Adrenal gland (tissue), 12 donors: ENCODE measurements around the gene SLC25A26. TPM values are rescaled to one million over a fixed set of nuclear protein-coding genes. Genes with fewer than 3 reads are reported as not detected.

ENCODE experiments used
- DNase-seq, 7 donors: peaks; one replicate each; pipeline ENCODE4 v3.0.0-alpha.2; 2019 to 2020
- H3K27ac ChIP-seq, 5 donors: fragments of 200-600 bp; sonication (generic) in 4 of 5; 1 replicate in 3 of 5; 2 replicates in 2 of 5; pipeline versions ENCODE4 v1.5.1 to v1.8.0; 2016 to 2020; ENCODE audit warnings: mild to moderate bottlenecking in 1 of 5
- H3K27me3 ChIP-seq: fragments of 200-600 bp; 2 replicates; pipeline ENCODE4 v1.8.0; 2021
- H3K36me3 ChIP-seq, 2 donors: fragments of 200-600 bp; replicated peaks in 1 of 2; 1 replicate in 1 of 2; 2 replicates in 1 of 2; pipeline versions ENCODE4 v1.5.1 to v1.8.0; 2018 to 2022
- H3K4me1 ChIP-seq, 2 donors: fragments of 200-600 bp; replicated peaks in 1 of 2; 1 replicate in 1 of 2; 2 replicates in 1 of 2; pipeline versions ENCODE4 v1.5.1 to v1.8.0; 2018 to 2021
- H3K4me3 ChIP-seq, 4 donors: fragments of 200-600 bp; sonication (generic) in 3 of 4; one replicate each; pipeline ENCODE4 v1.5.1; 2016 to 2018
- H3K9me3 ChIP-seq, 3 donors: fragments of 200-600 bp; sonication (generic) in 1 of 3; replicated peaks in 1 of 3; 1 replicate in 2 of 3; 2 replicates in 1 of 3; pipeline versions ENCODE4 v1.5.1 to v1.8.0; 2016 to 2021
- CTCF ChIP-seq, 6 experiments: fragments of 450-650 bp in 4 of 6; fragments of 200-600 bp in 2 of 6; sonication (generic) in 1 of 6; IDR thresholded peaks; 1 replicate in 5 of 6; 2 replicates in 1 of 6; pipeline versions ENCODE4 v1.5.1 to v1.8.0; 2016 to 2021; ENCODE audit warnings: antibody characterized with exemption in 6 of 6, mild to moderate bottlenecking in 2 of 6, moderate library complexity in 1 of 6
- POLR2A ChIP-seq, 2 donors: fragments of 450-650 bp; IDR thresholded peaks; one replicate each; pipeline ENCODE4 v1.6.1; 2017; ENCODE audit warnings: antibody characterized with exemption in 2 of 2, mild to moderate bottlenecking in 2 of 2, moderate library complexity in 1 of 2
- WGBS, 4 donors: extraction: QIAGEN DNeasy Blood & Tissue Kit in 2 of 4; methylation state at CpG; one replicate each; pipeline versions ENCODE4 v1.1.5 to v1.1.7; 2013 to 2017; 5-methylcytosine and 5-hydroxymethylcytosine counted together
- intact Hi-C, 2 donors: fragments of 100-400 bp; cut with DNase I; formaldehyde crosslinking; loops; one replicate each; pipeline versions ENCODE4 v1.14.1 to v1.15.0; 2022 to 2023
- polyA plus RNA-seq, 3 donors: library from polyadenylated mRNA; stranded (reverse); fragments of 200-250 nt in 2 of 3; fragments of 350-450 nt in 1 of 3; fragmentation: Illumina TruSeq in 1 of 3; extraction: RNeasy Lipid Tissue Mini Kit (QIAGEN cat#74804) in 1 of 3; gene quantifications; one replicate each; pipeline ENCODE4 v1.2.3, GENCODE V29; 2013 to 2014
- total RNA-seq, 9 donors: library from RNA; depleted of rRNA in 4 of 9; stranded (reverse); fragments of >200 nt in 4 of 9; fragments of 120-200 nt in 1 of 9; fragmentation: NEBNext Ultra II Directional in 1 of 9; extraction: Animal tissue kit (Norgen Biotek cat#: 25700) in 1 of 9; gene quantifications; one replicate each; pipeline versions ENCODE4 v1.1.0 to v1.2.4, GENCODE V29; 2013 to 2023
- donor health status: healthy with polysubstance abuse.
- donor health status: Bipolar disorder and iron deficiency.
- donor health status: DM: yes; HTN: yes; CAD: no.
- donor health status: DM: no; HTN: no; CAD: no.
- donor health status: DM: no; HTN: no; CAD: no.
- donor health status: DM: yes; HTN: yes; CAD: no.

Gene SLC25A26
- total and polyA plus RNA-seq, 12 donors = 9.5 to 38.2 (median 22.2) TPM

DNA sequence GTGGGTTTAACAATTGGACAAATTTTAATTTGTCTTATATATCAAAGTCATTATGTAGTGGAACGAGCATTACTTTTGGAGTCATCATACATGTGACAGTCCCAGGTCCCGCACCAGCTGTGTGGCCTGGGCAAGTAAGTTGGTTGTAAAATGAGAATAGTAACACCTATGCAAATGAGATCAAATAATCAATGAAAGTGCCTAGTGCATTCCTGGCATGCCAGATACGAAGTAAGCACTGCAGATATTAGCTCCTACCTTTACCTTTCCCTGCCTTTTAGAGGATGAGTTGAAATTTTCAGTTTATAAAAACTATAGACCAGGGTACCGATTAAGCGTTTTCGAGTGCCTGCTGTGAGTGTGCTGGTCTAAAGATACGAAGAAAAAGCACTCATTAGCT is 145.9 kb downstream of the SLC25A26 start:
- DNase-seq = no peak
- Histone ChIP-seq H3K9me3 (no peaks in the 10 kb centered on the region), H3K36me3 (no peaks in the 10 kb centered on the region), H3K27me3 (no peaks in the 10 kb centered on the region), H3K4me3 (no peak overlapping the region), H3K27ac (no peak overlapping the region), H3K4me1 (no peaks in the 10 kb centered on the region)
- WGBS, 4 donors = 96 to 97% (median 96%) methylated on average over 7 of the region's 7 CpGs
- intact Hi-C loops = no loop called here
- TF ChIP-seq POLR2A (IDR thresholded peaks at IDR 0.05) = no peak
- no peak for TF ChIP-seq CTCF (IDR thresholded peaks at IDR 0.05)

DNA sequence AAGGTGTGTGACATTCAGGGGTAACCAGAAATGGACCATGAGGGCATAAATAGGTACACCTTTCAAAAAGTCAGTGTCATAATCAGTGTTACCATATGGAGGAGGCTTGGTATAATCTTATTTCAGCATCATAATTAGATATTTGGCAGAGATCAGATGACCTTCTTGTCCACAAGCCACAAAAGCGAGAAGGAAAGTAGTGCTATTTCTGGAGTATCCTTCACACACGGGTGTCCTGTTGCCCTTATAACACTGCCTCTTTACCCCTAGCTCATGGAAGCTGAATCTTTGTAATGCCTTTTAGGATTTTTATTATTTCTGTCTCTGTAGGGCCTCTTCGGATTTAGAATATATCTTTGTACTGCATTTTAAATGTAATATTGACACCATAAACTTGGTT is 147.2 kb downstream of the SLC25A26 start:
- 67 to 78% (median 70%) methylated on average over 3 of the region's 3 CpGs for WGBS, 4 donors
- Histone ChIP-seq H3K4me3 (no peak overlapping the region), H3K9me3 (no peaks in the 10 kb centered on the region), H3K36me3 (no peaks in the 10 kb centered on the region), H3K27ac (no peak overlapping the region), H3K27me3 (no peaks in the 10 kb centered on the region), H3K4me1 (peaks cover 0 to 4% of the 10 kb centered on the region in 2 donors)
- DNase-seq = no peak
- TF ChIP-seq CTCF (IDR thresholded peaks at IDR 0.05) = no peak
- no peak for TF ChIP-seq POLR2A (IDR thresholded peaks at IDR 0.05)
- intact Hi-C loops = no loop called here

- no peaks in the 10 kb centered on the region for H3K36me3 ChIP-seq
- intact Hi-C loops = no loop called here
- DNase-seq = no peak
- no peaks in the 10 kb centered on the region for H3K27me3 ChIP-seq
- H3K9me3 ChIP-seq = no peaks in the 10 kb centered on the region
- no peak overlapping the region for H3K27ac ChIP-seq
- no peak overlapping the region for H3K4me3 ChIP-seq
- peaks cover 0 to 4% of the 10 kb centered on the region in 2 donors for H3K4me1 ChIP-seq
- 91 to 96% (median 92%) methylated on average over 5 to 7 of the region's 7 CpGs for WGBS, 4 donors
- no peak for TF ChIP-seq POLR2A (IDR thresholded peaks at IDR 0.05)
- TF ChIP-seq CTCF (IDR thresholded peaks at IDR 0.05) = no peak
Observed at GRCh38 chr3:66370179-66370578, 149.4 kb downstream of the SLC25A26 start.

GRCh38 chr3:66371432-66371831 is 150.6 kb downstream of the SLC25A26 start:
- H3K9me3 ChIP-seq = no peaks in the 10 kb centered on the region
- no peak overlapping the region for H3K27ac ChIP-seq
- TF ChIP-seq CTCF (IDR thresholded peaks at IDR 0.05) = no peak
- no peak for TF ChIP-seq POLR2A (IDR thresholded peaks at IDR 0.05)
- no peak for DNase-seq
- peaks cover 0 to 4% of the 10 kb centered on the region in 2 donors for H3K4me1 ChIP-seq
- intact Hi-C loops = no loop called here
- no peak overlapping the region for H3K4me3 ChIP-seq
- no peaks in the 10 kb centered on the region for H3K27me3 ChIP-seq
- no peaks in the 10 kb centered on the region for H3K36me3 ChIP-seq
- 87 to 94% (median 91%) methylated on average over 7 of the region's 7 CpGs for WGBS, 4 donors
